Right ventricle myocardium superior (tissue), 1 donor: Measurements from ENCODE around the gene CAV2. TPM values are rescaled to one million over a fixed set of nuclear protein-coding genes. Genes with fewer than 3 reads are reported as not detected.
"Not testable (repeated sequence)": the region's sequence is repeated elsewhere in the genome, so short reads cannot be mapped to it uniquely, and the experiment has no call there.

Experiments
- ATAC-seq: fragments of 200-7000 bp; cut with Tn5 transposase; one replicate; pipeline ENCODE4 v1.9.1; 2020; ENCODE audit warnings: mild to moderate bottlenecking; ENCODE audit not compliant: poor library complexity
- DNase-seq: peaks from one replicate; pipeline ENCODE4 v3.0.0-alpha.2; 2020
- intact Hi-C: fragments of 100-400 bp; cut with DNase I; formaldehyde crosslinking; loops from one replicate; pipeline ENCODE4 v1.11.2; 2022
- long read RNA-seq: library from polyadenylated mRNA; unstranded; transcript quantifications from one replicate; pipeline ENCODE4 v2.0.0, GENCODE V29; 2021
- total RNA-seq: library from RNA; stranded (reverse); fragmentation: NEBNext Ultra II Directional; extraction: Animal tissue kit (Norgen Biotek cat#: 25700); gene quantifications from one replicate; pipeline ENCODE4 v1.2.1, GENCODE V29; 2021
- donor health status: DM: no; HTN: yes; CAD: no; lungs with severe emphysema.

CAV2 gene
- 183 TPM for total RNA-seq
- long read RNA-seq, transcript CAV2-201 (3 exons, 3,301 nt) = major isoform, 469 of 548 reads
- long read RNA-seq, transcript CAV2-214 (2 exons, 787 nt) = minor isoform, 27 of 548 reads
- long read RNA-seq, transcript CAV2-202 (2 exons, 776 nt) = minor isoform, 31 of 548 reads
- long read RNA-seq, partial matches to known transcripts = 5 of 548 reads
- long read RNA-seq, other reads (novel, unspliced or antisense) = 13 of 548 reads

GRCh38 chr7:116499168-116500077 lies at the start of gene CAV2:
Gene CAV2 (plus strand): TSS chr7:116499738. CDS start chr7:116499782, 44 bp downstream.
- DNase-seq = peak; percentile 86
- intact Hi-C loops = loop anchor here (2.0 to 10.0 kb wide), 2 partner anchors 55 to 145 kb away; no protein-coding TSS in a partner anchor

DNA sequence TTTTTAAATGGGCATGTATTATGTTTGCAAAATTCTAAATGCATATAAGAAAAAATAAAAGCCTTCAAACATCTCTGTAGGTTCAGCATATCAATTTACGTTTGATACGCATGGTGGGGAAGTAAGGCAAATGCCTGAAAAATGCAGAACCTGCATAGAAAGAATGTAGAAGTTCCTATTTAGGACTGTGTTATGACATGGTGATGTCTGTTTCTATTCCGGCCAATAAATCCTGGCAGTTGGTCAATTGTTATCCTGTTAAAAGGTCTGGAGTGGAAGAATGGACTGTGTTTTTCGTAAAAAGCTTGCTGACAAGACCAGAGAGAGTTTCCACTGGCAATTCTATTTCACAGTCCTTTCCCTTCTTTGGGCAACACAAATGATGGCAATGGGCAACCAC lies 49.6 kb upstream of the CAV2 start:
- intact Hi-C loops = loop anchor here (10.0 kb wide), 2 partner anchors 45 to 175 kb away; partner anchors contain the start of gene CAV2
- peak; percentile 85 for ATAC-seq
- DNase-seq = no peak

More at GRCh38 chr7:116499168-116500077, at the start of gene CAV2:
- ATAC-seq = peak; percentile 92

DNA sequence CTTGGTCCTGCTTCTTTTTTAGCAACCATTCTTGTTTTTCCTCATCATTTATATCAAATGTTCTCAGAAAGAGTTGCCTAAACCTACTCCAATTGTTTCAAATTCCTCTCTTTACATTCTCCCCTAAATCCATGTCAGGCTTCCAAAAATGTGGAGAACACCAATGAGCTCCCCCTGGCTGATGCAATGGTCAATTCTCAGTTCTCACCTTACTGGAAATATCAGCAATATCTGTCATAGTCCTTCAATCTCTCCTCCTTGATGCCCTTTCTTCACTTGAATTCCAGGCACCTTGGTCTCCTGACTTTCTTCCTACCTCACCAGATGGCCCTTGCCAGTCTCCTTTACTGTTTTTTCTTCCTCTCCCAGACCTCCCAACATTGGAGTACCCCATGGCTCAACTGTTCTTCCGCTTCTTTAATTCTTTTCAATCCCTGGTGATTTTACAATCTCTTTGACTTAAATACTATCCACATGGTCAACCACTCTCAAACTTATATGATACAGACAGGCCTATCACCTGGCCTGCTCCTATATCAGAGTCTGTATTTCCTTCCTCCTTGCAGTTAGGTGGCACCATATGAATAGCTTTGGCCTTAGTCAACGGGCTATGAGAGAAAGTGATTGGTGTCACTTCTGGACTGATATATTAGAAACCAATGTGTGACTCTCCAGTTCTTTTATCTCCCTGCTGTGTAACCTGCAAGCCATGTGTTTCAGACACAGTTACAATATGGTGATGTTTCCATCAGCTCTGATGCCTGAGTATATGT lies 47.4 kb upstream of the CAV2 start:
- DNase-seq = no peak
- intact Hi-C loops = no loop called here
- no peak for ATAC-seq

DNA sequence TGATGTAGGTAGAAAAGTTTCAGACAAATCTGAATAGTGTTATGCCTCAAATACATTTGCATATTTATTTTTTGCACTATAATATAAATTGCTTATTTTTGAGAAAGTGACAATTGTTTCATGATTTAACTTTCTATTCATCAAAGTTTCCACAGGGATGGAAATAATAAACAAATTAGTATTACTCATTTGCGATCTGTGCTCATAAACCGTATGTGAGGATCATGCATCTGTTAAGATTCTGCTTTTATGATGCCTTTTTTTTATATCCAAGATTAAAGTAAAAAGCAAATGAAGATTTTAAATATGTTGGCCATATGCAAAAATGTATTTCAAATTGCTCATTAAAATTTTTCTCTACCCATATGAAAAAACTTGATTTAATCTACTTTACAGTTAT lies 45.2 kb upstream of the CAV2 start:
- intact Hi-C loops = no loop called here
- DNase-seq = no peak
- no peak for ATAC-seq

GRCh38 chr7:116455009-116455408 lies 44.5 kb upstream of the CAV2 start:
- DNase-seq (no peak), ATAC-seq (no peak)
- intact Hi-C loops = no loop called here

DNA sequence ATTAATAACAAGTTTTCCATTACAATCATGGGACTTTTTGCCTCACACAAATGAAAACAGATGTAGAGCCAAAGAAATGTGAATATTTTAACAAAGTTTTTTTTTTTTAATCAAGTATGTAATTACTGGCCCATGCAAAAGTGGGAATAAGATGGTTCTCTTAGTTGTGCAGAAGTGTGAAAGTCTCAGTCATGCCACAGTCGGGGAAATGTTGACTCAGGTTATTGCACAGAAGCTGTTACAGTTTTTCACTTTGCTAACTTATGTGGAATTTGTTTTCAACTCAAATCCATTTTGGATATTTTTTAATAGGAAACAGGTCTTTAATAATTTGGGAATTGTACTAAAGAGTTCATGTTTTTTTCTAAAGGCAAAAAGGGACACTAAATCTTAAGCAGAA lies 44.0 kb upstream of the CAV2 start:
- DNase-seq (no peak), ATAC-seq (no peak)
- intact Hi-C loops = no loop called here

DNA sequence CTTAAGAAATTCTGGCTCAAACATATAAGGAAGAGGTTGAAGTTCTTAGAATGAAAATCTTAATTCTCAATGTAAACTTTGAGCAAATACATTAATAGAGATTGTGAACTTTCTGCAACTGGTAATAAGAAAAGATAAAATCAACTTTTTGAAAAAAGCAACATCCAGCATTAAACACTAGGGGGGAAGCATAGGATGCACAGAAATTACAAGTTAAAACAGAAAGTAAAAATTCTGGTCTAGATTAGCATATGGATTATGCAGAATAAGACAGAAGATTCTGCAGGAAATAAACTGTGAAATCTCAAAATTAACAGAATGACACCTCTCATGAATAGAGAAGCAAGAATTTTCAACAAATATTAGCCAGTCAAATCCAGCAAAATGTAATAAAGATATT lies 38.0 kb upstream of the CAV2 start:
- DNase-seq (no peak), ATAC-seq (no peak)
- intact Hi-C loops = no loop called here

- DNase-seq = no peak
- ATAC-seq = no peak
- intact Hi-C loops = no loop called here
Observed at GRCh38 chr7:116463956-116464355, 35.6 kb upstream of the CAV2 start.

DNA sequence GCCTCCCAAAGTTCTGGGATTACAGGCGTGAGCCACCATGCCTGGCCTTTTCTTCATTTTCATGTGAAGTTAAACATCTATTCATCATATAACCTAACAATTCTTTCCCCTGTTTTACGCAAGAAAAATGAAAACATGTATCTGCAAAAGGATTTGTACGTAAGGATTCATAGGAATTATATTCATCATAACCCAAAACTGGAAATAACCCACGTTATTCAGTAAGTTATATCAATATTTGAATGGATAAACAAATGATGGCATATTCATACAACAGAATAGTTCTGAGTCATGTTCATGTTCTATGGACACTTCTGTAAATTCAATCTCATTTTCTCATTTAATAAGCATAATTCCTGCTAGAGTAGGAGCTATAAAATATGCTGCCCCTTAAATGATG lies 35.2 kb upstream of the CAV2 start:
- intact Hi-C loops = no loop called here
- no peak for ATAC-seq
- no peak for DNase-seq

DNA sequence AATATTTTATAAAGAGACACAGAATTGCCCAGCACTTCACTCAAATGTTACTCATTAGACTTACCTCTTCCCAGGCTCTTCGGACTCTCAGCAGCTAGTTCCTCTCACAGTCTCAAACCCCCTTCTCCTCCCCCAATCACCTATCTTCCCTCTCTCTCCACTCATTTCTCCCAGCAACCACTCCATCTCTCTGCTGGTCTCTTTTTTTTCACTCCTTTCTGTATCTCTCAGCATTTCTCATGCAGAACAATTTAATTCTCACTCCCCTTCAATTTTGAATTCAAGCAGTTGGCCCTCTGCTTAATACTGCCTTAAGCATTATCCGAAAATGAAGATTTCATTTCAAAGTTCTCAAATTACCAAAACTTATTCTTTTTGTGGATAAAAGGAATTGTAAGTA lies 34.4 kb upstream of the CAV2 start:
- intact Hi-C loops = no loop called here
- DNase-seq = no peak
- no peak for ATAC-seq

DNA sequence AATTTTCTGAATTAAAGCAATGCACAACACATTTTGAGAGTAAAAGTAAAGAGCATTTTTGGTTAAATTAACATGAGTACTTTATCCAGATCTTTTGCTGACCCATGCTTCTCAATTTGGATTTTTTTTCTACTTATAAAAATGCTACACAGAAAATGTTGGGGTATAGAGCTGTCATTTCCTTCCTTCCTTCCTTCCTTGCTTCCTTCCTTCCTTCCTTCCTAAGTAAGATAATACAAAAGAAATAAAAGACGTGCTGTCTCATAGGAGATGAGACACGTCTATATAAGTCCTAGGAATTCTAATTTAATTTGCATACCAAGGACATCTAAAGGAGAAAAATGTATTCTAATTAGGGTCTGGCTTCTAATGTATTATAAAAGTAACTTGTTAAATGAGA lies 31.0 kb upstream of the CAV2 start:
- intact Hi-C loops = no loop called here
- no peak for ATAC-seq
- no peak for DNase-seq

GRCh38 chr7:116477625-116478024 lies 21.9 kb upstream of the CAV2 start:
- ATAC-seq (no peak), DNase-seq (no peak)
- intact Hi-C loops = no loop called here

GRCh38 chr7:116478834-116479233 lies 20.7 kb upstream of the CAV2 start:
- intact Hi-C loops = no loop called here
- ATAC-seq (no peak), DNase-seq (no peak)

DNA sequence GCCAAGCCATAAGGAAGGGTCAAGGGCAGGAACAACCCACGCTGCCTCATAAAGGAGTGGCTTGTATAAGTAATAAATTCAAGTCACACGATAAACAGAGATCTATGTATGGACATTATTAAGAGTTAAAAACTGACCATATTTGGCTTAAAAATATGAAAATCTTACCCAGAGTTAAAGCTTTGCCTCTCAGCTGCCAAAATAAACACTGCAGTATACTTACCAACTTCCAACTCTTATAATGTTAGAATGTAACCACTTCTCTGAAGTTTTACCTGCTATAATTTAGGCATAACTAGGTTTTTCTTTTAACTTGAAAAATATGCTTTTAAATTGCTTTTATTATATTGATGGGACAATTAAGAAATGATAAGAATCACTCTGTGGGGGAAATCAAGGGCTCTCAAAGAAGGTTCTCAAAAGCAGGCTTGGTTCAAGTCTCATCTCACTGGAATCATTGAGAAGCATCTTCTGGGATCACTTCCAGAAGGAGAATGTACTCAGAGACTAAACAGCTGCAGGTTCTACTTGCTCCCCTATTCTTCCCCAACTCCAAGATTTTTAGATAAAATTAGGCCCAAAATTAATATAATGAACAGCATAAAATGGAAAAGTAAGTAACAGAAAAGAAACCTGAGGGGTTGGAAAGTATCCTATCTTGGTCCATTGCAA lies 16.1 kb upstream of the CAV2 start:
- intact Hi-C loops = no loop called here
- ATAC-seq (no peak), DNase-seq (no peak)

- intact Hi-C loops, ATAC-seq, DNase-seq: not testable (repeated sequence)
Observed at GRCh38 chr7:116484389-116484788, 15.1 kb upstream of the CAV2 start.

GRCh38 chr7:116487907-116488521 lies 11.5 kb upstream of the CAV2 start:
- intact Hi-C loops = no loop called here
- DNase-seq (no peak), ATAC-seq (no peak)

GRCh38 chr7:116490351-116490750 lies 9.2 kb upstream of the CAV2 start:
- ATAC-seq (no peak), DNase-seq (no peak)
- intact Hi-C loops = loop anchor here (10.0 kb wide), 1 partner anchor 46 kb away; no protein-coding TSS in a partner anchor
